ENCODE data around the gene CDH5. TPM values are rescaled to one million over a fixed set of nuclear protein-coding genes. Genes with fewer than 3 reads are reported as not detected.

The CDH5 gene
- total RNA-seq, 1 donor from 2014 or later, result 121 TPM

- peak; percentile 81 for DNase-seq (ENCODE audit: low spot score)
Observed at GRCh38 chr16:66389256-66390176, 23.0 kb downstream of the CDH5 start.

DNA sequence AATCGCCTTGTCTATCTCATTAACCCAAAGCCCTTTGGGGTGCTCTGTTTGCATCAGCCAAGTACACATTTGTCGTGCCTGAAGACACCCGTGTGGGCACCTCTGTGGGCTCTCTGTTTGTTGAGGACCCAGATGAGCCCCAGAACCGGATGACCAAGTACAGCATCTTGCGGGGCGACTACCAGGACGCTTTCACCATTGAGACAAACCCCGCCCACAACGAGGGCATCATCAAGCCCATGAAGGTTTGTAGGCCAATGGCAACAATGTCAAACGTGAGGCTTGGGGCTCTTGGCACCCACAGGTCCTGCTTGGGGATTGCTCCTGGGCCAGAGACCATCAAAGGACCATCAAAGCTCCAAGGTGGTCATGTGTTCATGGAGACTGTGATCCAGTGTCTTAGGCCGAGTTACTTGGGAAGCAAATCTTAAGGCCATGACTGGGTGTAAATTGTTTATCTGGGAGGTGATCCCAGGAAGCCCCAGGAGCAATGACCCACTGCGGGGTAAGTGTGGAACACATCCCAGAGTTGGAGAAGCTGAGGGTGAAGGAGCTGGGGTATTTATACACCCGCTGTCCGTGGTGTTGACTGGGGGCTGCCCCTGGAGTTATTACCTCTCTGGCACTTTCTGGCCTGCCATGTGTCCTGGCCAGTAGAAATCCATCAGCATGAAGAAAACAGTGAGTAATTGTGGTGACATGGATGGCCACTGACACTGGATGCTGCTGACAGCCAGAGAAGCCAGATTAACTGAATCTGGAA lies 24.0 kb downstream of the CDH5 start:
- DNase-seq (ENCODE audit: low spot score), result peak; percentile 78

- DNase-seq (ENCODE audit: low spot score), result no peak
Observed at GRCh38 chr16:66391726-66392670, 25.5 kb downstream of the CDH5 start.

DNA sequence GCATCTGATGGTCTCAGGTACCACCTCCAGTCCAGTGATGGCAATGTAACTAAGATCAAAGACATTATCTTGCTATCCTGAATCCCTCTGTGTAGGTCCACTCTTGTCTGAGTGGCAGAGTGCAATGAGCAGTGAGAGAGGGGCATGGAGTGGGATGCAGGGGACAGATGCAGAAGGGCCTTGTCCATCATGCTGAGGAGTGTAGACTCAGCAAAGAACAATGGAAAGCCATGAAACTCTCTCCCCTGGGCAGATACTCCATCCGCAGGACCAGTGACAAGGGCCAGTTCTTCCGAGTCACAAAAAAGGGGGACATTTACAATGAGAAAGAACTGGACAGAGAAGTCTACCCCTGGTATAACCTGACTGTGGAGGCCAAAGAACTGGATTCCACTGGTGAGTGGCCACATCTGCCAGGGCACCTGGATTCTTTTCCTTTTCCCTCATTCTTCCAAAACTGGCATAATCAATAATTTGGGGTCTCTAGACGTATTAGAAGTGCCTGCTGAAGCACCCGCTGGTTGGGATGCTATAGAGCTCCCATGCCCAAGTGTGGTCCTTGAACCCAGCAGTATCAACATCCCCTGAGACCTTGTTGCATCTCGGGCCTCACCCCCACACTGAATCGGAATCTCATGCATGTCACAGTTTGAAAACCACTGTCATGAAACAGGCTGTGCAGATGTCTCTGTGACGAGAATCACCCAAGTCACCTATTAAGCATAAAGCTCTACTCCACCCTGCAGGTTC lies 29.5 kb downstream of the CDH5 start:
- DNase-seq (ENCODE audit: low spot score), result no peak

- DNase-seq (ENCODE audit: low spot score), result no peak
Observed at GRCh38 chr16:66397736-66398433, 31.4 kb downstream of the CDH5 start.

DNA sequence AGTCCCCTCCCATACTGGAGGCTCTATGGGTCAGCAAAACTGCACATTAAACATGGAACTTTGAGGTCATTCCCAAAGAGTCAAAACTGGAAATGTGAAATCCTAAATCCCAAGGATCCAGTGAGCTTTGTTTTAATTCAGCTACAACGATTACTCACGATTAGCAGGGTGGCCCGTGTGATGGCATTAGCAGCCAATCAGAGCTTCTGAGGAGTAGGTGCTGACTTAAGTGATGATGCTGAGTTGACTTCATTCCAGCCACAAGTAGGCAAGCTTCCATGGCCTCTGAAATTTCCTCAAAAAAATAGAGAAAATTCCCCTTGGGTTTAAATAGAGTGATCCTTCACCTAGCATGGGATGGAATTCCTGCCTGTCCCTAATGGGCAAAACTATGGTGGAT lies 32.5 kb downstream of the CDH5 start:
- DNase-seq (ENCODE audit: low spot score), result no peak

- DNase-seq (ENCODE audit: low spot score), result no peak
Observed at GRCh38 chr16:66399930-66400329, 33.4 kb downstream of the CDH5 start.

- no peak for DNase-seq (ENCODE audit: low spot score)
Observed at GRCh38 chr16:66400503-66401380, 34.3 kb downstream of the CDH5 start.

DNA sequence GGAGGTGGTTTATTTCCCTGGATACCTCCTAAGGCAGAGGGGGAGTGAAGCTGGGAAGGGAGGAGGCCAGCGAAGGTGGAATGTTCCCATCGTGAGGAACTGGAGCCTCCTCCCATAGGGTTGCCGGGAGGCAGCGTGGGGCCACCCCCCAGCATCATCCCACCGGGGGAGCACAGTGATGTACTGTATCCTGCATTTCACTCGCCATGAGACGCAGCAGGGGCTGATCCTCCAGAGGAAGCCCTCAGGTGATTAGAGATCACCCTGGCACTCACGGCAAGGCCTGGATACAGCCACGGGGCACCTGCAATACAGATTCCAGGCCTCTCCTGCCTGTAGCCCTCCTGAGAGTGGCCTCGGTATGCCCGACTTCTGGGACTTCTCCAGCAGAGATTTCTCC lies 35.1 kb downstream of the CDH5 start:
- no peak for DNase-seq (ENCODE audit: low spot score)

DNA sequence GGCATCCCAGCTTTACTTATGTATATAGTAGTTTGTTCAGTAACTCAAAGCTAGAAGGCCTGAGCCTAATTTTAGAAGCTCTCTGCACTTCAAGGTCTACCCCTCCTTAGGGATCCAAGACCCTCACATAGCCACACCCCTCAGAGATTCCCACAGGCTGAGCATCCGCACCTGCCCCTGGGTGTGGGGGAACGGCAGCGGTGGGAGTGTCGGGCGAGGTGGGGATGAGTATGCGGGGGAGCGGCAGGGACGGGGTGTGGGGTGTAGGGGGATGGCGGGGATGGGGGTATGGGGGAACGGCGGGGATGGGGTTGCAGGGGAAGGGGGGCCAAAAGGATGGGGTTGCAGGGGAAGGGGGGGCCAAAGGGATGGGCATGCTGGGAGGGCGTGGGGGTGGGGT lies 35.7 kb downstream of the CDH5 start:
- DNase-seq (ENCODE audit: low spot score), result no peak

- DNase-seq (ENCODE audit: low spot score), result no peak
Observed at GRCh38 chr16:66402591-66403230, 36.2 kb downstream of the CDH5 start.

DNA sequence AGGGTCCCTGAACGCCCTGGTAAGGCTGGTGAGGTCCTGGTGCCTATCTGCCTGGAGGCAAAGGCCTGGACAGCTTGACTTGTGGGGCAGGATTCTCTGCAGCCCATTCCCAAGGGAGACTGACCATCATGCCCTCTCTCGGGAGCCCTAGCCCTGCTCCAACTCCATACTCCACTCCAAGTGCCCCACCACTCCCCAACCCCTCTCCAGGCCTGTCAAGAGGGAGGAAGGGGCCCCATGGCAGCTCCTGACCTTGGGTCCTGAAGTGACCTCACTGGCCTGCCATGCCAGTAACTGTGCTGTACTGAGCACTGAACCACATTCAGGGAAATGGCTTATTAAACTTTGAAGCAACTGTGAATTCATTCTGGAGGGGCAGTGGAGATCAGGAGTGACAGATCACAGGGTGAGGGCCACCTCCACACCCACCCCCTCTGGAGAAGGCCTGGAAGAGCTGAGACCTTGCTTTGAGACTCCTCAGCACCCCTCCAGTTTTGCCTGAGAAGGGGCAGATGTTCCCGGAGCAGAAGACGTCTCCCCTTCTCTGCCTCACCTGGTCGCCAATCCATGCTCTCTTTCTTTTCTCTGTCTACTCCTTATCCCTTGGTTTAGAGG lies 37.1 kb downstream of the CDH5 start:
- no peak for DNase-seq (ENCODE audit: low spot score)

DNA sequence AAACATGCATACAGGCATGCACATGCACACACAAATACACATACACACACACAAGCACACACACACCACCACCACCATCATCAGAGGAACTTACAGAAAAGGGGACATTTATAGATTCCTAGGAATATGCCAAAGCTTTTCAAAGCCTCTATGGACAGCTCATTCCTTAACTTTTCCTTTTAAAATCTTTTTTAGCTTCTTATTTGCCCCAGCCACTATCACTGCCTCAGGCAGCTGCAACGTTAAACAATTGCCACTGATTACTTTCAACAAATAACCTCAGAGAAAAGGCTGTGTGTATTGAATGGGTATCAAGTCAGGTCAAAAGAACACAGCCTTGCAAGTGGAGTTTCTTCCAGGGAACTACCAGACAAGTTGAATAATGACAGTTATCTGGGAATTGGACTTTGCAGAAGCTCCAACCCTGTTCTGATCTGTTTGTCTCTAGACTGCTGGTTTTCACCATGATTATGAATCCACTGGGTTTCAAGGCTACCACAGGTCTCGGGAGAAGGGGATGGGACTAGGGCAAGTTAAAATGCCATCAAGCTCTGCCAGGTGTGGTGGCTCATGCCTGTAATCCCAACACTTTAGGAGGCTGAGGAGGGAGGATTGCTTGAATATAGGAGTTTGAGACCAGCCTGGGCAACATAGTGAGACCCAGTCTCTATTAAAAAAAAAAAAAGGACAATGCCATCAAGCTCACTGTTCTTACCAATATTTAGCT lies 38.7 kb downstream of the CDH5 start:
- DNase-seq (ENCODE audit: low spot score), result no peak

DNA sequence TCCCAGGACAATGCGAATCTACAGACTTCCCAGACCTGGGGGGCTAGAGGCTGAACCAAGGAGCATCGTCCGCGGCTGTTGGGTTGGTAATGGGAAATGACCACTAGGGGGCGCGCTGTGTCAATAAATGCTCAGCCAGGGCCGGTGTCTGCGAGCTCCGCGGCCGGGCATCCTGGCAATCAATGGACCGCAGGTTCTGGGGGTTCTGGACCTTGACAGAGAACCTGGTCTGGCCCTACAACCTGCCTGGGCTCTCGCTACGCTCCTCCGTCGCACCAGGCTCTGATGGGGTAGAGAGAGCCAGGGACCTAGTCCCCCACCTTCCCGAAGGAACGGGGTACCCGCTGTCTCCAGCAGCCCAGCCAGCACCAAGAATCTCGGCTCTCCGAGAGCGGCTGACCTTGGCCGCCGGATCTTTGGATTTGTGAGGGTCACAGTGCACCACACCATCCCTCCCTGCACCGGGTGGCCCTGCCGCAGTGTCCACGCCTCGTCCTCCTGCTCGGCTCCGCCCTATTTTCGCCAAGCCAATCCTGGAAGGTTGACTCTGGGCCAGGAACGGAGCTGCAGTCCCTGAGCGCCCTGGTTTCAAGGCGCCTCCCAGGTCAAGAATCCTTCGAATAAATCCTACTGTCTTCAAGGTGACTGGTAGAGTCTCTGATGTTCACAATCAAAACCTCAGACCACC lies 40.2 kb downstream of the CDH5 start:
- peak; percentile 96 for DNase-seq (ENCODE audit: low spot score)

DNA sequence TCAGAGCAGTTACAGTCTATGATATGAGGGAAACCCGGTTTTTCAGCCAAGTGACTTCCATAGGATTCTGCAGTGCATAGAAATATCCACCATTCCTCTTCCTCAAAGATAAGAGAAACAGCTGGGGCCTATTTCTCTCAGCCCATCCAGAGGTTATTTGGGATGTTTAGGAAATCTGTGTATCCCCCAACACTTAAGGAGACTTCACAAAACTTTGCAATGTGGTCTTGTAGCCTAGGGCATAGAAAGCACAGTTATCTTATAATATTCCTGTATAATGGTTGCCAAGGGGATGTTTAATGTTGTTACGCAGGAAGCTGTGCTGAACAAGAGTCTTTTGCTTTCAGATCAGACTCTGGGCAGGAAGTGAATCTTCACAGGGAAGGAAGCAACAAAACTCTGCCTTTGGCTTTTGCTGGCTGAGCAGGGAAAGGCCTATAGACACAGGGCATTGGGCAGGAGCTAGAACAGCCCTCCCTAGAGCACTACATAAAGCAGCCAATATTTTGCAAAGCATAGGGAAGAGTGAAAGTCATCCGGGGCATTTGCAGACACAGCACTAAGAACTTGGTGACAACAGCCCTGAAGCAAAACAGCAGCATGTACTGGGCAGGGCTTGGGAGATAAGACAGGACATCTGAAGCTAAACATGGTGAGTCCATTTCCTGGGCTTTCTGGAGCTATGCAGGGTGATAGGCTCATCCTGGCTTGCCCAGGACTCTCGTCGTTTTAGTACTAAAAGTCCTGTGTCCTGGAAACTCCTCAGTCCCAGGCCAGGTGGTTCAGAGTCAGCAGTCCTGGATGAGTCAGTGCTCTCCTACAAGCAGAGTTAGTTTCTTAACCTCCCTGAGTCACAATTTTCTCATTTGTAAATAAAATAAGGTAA lies 41.9 kb downstream of the CDH5 start:
- no peak for DNase-seq (ENCODE audit: low spot score)

DNA sequence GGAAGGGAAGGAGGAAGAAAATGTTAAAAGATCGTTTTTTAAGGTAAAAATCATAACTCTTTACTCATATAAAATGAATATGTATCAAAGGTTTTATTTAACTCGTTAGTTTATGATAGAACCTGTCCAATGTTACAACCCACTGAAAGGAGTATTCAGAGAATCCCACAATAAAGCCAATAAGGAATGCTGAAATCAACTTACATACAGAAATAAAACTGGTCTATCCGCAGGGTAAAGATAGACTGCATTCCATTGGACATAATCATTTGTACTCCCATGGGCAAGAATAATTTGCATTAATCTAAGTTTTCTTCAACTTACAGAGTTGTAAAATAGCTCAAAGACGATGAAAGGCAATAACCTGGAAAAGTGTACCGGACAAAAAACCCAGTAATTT lies 42.7 kb downstream of the CDH5 start:
- DNase-seq (ENCODE audit: low spot score), result no peak

Data from mesenteric fat pad (tissue), 1 donor.